ENCODE results near the gene DMXL2. TPM values are rescaled to one million over a fixed set of nuclear protein-coding genes. Genes with fewer than 3 reads are reported as not detected.

DMXL2 gene
- total RNA-seq, 2 donors from 2014 or later: 21.7 to 33.4 TPM

- intact Hi-C loops (cut with DNase I): no loop called here
- TF ChIP-seq, protein P1, sequence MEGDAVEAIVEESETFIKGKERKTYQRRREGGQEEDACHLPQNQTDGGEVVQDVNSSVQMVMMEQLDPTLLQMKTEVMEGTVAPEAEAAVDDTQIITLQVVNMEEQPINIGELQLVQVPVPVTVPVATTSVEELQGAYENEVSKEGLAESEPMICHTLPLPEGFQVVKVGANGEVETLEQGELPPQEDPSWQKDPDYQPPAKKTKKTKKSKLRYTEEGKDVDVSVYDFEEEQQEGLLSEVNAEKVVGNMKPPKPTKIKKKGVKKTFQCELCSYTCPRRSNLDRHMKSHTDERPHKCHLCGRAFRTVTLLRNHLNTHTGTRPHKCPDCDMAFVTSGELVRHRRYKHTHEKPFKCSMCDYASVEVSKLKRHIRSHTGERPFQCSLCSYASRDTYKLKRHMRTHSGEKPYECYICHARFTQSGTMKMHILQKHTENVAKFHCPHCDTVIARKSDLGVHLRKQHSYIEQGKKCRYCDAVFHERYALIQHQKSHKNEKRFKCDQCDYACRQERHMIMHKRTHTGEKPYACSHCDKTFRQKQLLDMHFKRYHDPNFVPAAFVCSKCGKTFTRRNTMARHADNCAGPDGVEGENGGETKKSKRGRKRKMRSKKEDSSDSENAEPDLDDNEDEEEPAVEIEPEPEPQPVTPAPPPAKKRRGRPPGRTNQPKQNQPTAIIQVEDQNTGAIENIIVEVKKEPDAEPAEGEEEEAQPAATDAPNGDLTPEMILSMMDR (IDR thresholded peaks at IDR 0.05): no peak
- Histone ChIP-seq H3K9me3 (no peaks in the 10 kb centered on the region), H3K36me3 (no peaks in the 10 kb centered on the region), H3K27me3 (no peaks in the 10 kb centered on the region), H3K9ac (ENCODE audit: low read depth in 2 of 2, low read length in 2 of 2) (no peak overlapping the region), H3K4me1 (no peaks in the 10 kb centered on the region), H3K27ac (no peak overlapping the region), H3K4me3 (no peak overlapping the region)
- no peak for DNase-seq
Observed at GRCh38 chr15:51497806-51498205, 124.8 kb downstream of the DMXL2 start.

GRCh38 chr15:51496246-51496645, 126.3 kb downstream of the DMXL2 start:
- no peak for DNase-seq
- no peak overlapping the region for H3K4me3 ChIP-seq
- intact Hi-C loops (cut with DNase I): no loop called here
- no peaks in the 10 kb centered on the region for H3K9me3 ChIP-seq
- H3K27ac ChIP-seq: no peak overlapping the region
- TF ChIP-seq, protein P1 (IDR thresholded peaks at IDR 0.05): no peak
- no peaks in the 10 kb centered on the region for H3K27me3 ChIP-seq
- no peaks in the 10 kb centered on the region for H3K36me3 ChIP-seq
- H3K9ac ChIP-seq (ENCODE audit: low read depth in 2 of 2, low read length in 2 of 2): no peak overlapping the region
- no peaks in the 10 kb centered on the region for H3K4me1 ChIP-seq

- no peak for DNase-seq
- H3K27me3 ChIP-seq: no peaks in the 10 kb centered on the region
- intact Hi-C loops (cut with DNase I): no loop called here
- no peaks in the 10 kb centered on the region for H3K9me3 ChIP-seq
- TF ChIP-seq, protein P1 (IDR thresholded peaks at IDR 0.05): no peak
- no peak overlapping the region for H3K9ac ChIP-seq (ENCODE audit: low read depth in 2 of 2, low read length in 2 of 2)
- H3K4me1 ChIP-seq: no peaks in the 10 kb centered on the region
- H3K27ac ChIP-seq: no peak overlapping the region
- H3K36me3 ChIP-seq: no peaks in the 10 kb centered on the region
- no peak overlapping the region for H3K4me3 ChIP-seq
Observed at GRCh38 chr15:51494411-51495314, 127.9 kb downstream of the DMXL2 start.

- no peaks in the 10 kb centered on the region for H3K27me3 ChIP-seq
- no peaks in the 10 kb centered on the region for H3K9me3 ChIP-seq
- intact Hi-C loops (cut with DNase I): no loop called here
- no peaks in the 10 kb centered on the region for H3K4me1 ChIP-seq
- H3K36me3 ChIP-seq: no peaks in the 10 kb centered on the region
- no peak overlapping the region for H3K27ac ChIP-seq
- TF ChIP-seq, protein P1 (IDR thresholded peaks at IDR 0.05): no peak
- no peak overlapping the region for H3K9ac ChIP-seq (ENCODE audit: low read depth in 2 of 2, low read length in 2 of 2)
- DNase-seq: no peak
- no peak overlapping the region for H3K4me3 ChIP-seq
Observed at GRCh38 chr15:51493892-51494291, 128.7 kb downstream of the DMXL2 start.

- intact Hi-C loops (cut with DNase I): no loop called here
- DNase-seq: no peak
- H3K36me3 ChIP-seq: no peaks in the 10 kb centered on the region
- no peak overlapping the region for H3K27ac ChIP-seq
- TF ChIP-seq, protein P1 (IDR thresholded peaks at IDR 0.05): no peak
- no peaks in the 10 kb centered on the region for H3K4me1 ChIP-seq
- no peak overlapping the region for H3K9ac ChIP-seq (ENCODE audit: low read depth in 2 of 2, low read length in 2 of 2)
- no peaks in the 10 kb centered on the region for H3K9me3 ChIP-seq
- no peaks in the 10 kb centered on the region for H3K27me3 ChIP-seq
- H3K4me3 ChIP-seq: no peak overlapping the region
Observed at GRCh38 chr15:51492528-51492927, 130.0 kb downstream of the DMXL2 start.
